ENCODE measurements around the gene SP140L.
"Not testable (repeated sequence)": the region's sequence is repeated elsewhere in the genome, so short reads cannot be mapped to it uniquely, and the experiment has no call there.

Gene SP140L

GRCh38 chr2:230326453-230327417 lies at the start of gene SP140L:
Gene SP140L (plus strand): TSS chr2:230327193. CDS start chr2:230327270, 77 bp downstream.
- in situ Hi-C loops (cut with MboI; ENCODE audit: low sequenced_read_pairs), result no loop called here

- in situ Hi-C loops (cut with MboI; ENCODE audit: low sequenced_read_pairs), result no loop called here
Observed at GRCh38 chr2:230282936-230283335, 44.1 kb upstream of the SP140L start.

GRCh38 chr2:230286048-230286447 lies 40.9 kb upstream of the SP140L start:
- in situ Hi-C loops (cut with MboI; ENCODE audit: low sequenced_read_pairs), result no loop called here

GRCh38 chr2:230289311-230289710 lies 37.7 kb upstream of the SP140L start:
- in situ Hi-C loops (cut with MboI; ENCODE audit: low sequenced_read_pairs), result not testable (repeated sequence)

- in situ Hi-C loops (cut with MboI; ENCODE audit: low sequenced_read_pairs), result no loop called here
Observed at GRCh38 chr2:230295192-230295591, 31.8 kb upstream of the SP140L start.

- in situ Hi-C loops (cut with MboI; ENCODE audit: low sequenced_read_pairs), result no loop called here
Observed at GRCh38 chr2:230296917-230297316, 30.1 kb upstream of the SP140L start.

GRCh38 chr2:230299618-230300017 lies 27.4 kb upstream of the SP140L start:
- in situ Hi-C loops (cut with MboI; ENCODE audit: low sequenced_read_pairs), result no loop called here

GRCh38 chr2:230305416-230306275 lies 21.3 kb upstream of the SP140L start:
- in situ Hi-C loops (cut with MboI; ENCODE audit: low sequenced_read_pairs), result no loop called here

- in situ Hi-C loops (cut with MboI; ENCODE audit: low sequenced_read_pairs), result no loop called here
Observed at GRCh38 chr2:230306474-230306873, 20.5 kb upstream of the SP140L start.

GRCh38 chr2:230307485-230307884 lies 19.5 kb upstream of the SP140L start:
- in situ Hi-C loops (cut with MboI; ENCODE audit: low sequenced_read_pairs), result no loop called here

- in situ Hi-C loops (cut with MboI; ENCODE audit: low sequenced_read_pairs), result no loop called here
Observed at GRCh38 chr2:230308402-230309000, 18.5 kb upstream of the SP140L start.

GRCh38 chr2:230310792-230311191 lies 16.2 kb upstream of the SP140L start:
- in situ Hi-C loops (cut with MboI; ENCODE audit: low sequenced_read_pairs), result not testable (repeated sequence)

GRCh38 chr2:230311634-230312033 lies 15.4 kb upstream of the SP140L start:
- in situ Hi-C loops (cut with MboI; ENCODE audit: low sequenced_read_pairs), result not testable (repeated sequence)

- in situ Hi-C loops (cut with MboI; ENCODE audit: low sequenced_read_pairs), result no loop called here
Observed at GRCh38 chr2:230312638-230313037, 14.4 kb upstream of the SP140L start.

- in situ Hi-C loops (cut with MboI; ENCODE audit: low sequenced_read_pairs), result no loop called here
Observed at GRCh38 chr2:230317366-230317765, 9.6 kb upstream of the SP140L start.

GRCh38 chr2:230318190-230319121 lies 8.5 kb upstream of the SP140L start:
- in situ Hi-C loops (cut with MboI; ENCODE audit: low sequenced_read_pairs), result no loop called here

- in situ Hi-C loops (cut with MboI; ENCODE audit: low sequenced_read_pairs), result no loop called here
Observed at GRCh38 chr2:230319211-230319862, 7.7 kb upstream of the SP140L start.

GRCh38 chr2:230321031-230321430 lies 6.0 kb upstream of the SP140L start:
- in situ Hi-C loops (cut with MboI; ENCODE audit: low sequenced_read_pairs), result no loop called here

- in situ Hi-C loops (cut with MboI; ENCODE audit: low sequenced_read_pairs), result no loop called here
Observed at GRCh38 chr2:230322561-230323384, 4.2 kb upstream of the SP140L start.
